GM21447 (cell line): ENCODE data around the gene FBXW11.

Experiments
- ATAC-seq: cut with Tn5 transposase; IDR thresholded peaks from one replicate; pipeline ENCODE4 v1.9.1; 2021; ENCODE audit not compliant: unreplicated experiment

The FBXW11 gene

DNA sequence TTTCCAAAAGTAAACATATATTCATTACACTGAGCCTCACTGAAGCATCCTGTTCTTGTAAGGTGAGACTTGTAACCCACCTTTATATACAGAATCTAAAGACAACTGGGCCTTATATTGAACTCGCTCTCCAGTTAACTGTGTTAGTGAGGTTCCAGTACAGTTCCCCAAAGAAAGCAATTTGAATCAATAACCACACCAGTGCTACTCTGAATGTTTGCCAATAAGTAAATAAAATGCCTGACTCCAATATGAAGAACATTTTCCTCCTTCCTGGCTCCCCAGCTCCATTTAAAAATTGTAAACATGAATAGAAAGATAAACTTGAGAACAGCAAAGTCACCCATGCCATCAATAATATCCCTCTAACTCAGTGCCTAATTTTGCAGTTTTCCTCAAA lies 50.1 kb downstream of the FBXW11 start:
- no peak for ATAC-seq

- no peak for ATAC-seq
Observed at GRCh38 chr5:171955761-171956160, 50.7 kb downstream of the FBXW11 start.

GRCh38 chr5:171954721-171955120 lies 51.7 kb downstream of the FBXW11 start:
- no peak for ATAC-seq

DNA sequence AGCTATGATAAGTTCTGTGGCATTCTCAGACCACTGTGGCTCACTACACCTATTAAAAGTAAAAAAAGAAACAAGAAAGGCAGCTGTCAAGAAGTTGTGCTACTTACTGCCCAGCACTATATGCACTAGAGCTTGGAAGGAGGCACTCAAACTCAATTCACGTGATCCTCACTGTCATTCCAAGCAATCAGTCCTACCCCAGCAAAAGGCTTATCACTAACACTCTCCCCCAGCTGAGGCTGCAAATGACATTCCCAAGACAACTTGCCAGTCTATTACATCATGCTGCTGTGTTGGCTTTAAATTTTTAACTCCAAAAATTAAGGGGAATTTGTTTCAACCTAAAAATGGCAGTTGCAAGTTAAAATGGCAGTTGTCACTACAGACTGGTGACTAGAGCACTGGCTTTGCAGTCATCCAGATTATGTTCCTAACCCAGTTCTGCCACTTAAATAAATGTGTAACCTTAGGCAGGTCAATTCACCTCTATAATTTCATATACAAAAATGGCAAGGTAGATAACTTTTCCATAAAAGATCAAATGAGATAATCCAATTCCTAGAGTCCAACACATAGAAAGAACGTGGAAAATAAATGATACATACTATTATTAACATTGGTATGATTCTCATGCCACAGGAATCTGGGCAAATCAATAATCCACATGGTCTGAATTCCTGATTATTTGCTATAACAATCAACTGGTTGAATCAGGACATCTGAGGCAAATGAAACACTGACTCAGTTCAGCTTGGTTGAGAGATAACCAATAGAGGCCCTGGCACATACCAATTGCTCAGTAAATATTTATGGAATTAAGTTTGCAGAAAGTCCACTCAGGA lies 52.4 kb downstream of the FBXW11 start:
- no peak for ATAC-seq

- no peak for ATAC-seq
Observed at GRCh38 chr5:171952021-171952420, 54.4 kb downstream of the FBXW11 start.

- ATAC-seq: no peak
Observed at GRCh38 chr5:171951218-171951617, 55.2 kb downstream of the FBXW11 start.

DNA sequence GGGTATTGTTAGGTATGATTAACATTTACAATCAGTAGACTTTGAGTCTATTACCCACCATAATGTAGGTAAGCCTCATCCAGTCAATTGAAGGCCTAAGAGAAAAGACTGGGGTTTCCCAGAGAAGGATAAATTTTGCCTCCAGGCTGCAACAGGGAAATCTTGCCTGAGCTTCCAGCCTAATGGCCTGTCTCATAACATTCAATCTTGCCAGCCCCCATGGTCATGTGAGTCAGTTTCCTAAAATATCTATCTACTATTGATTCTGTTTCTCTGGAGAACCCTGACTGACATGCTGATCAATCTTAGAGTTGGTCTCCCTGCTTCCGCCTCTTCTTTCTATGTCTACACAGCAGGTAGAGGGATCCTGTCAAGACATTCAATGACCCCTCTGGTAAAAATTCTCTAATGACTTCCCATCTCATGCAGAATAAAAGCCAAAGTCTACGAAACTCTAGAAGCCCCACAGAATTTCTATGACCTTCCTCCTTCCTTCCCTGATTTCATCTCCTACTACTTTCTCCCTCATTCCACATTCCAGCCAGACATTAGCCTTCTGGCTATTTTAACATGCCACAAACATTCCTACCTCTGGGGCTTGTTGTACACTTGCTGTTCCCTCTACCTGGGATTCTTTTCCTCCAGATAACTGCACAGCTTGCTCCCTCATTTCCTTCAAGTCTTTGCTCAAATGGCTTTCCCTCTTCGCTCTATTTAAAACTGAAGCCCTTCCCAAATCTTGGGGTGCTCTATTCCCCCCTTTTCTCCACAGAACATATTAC lies 60.2 kb downstream of the FBXW11 start:
- no peak for ATAC-seq

GRCh38 chr5:171945476-171945875 lies 61.0 kb downstream of the FBXW11 start:
- ATAC-seq: no peak

GRCh38 chr5:171945066-171945465 lies 61.4 kb downstream of the FBXW11 start:
- no peak for ATAC-seq

DNA sequence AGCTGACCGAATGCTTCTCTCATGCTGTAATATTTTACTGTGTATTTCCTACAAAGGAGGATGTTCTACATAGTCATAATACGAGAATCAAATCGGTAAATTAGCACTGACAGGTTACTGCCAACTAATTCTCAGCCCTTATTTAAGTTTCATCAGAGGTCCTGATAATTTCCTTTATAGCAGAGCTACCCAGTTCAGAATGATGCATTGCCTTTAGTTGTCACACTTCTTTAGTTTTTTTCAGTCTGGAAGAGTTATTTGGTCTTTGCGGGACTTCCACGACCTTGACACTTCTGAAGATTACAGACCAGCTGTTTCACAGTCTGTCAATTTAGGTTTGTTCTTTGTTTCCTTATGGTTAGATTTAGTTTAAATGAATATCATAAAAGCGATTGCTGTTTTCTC lies 64.3 kb downstream of the FBXW11 start:
- ATAC-seq: peak; percentile 46

GRCh38 chr5:171941675-171942074 lies 64.8 kb downstream of the FBXW11 start:
- peak; percentile 7 for ATAC-seq

DNA sequence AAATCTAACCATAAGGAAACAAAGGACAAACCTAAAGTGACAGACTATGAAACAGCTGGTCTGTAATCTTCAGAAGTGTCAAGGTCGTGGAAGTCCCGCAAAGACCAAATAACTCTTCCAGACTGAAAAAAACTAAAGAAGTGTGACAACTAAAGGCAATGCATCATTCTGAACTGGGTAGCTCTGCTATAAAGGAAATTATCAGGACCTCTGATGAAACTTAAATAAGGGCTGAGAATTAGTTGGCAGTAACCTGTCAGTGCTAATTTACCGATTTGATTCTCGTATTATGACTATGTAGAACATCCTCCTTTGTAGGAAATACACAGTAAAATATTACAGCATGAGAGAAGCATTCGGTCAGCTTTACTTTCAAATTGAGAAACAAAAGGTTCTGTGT lies 65.2 kb downstream of the FBXW11 start:
- ATAC-seq: peak; percentile 29

GRCh38 chr5:171939951-171940350 lies 66.5 kb downstream of the FBXW11 start:
- ATAC-seq: no peak

DNA sequence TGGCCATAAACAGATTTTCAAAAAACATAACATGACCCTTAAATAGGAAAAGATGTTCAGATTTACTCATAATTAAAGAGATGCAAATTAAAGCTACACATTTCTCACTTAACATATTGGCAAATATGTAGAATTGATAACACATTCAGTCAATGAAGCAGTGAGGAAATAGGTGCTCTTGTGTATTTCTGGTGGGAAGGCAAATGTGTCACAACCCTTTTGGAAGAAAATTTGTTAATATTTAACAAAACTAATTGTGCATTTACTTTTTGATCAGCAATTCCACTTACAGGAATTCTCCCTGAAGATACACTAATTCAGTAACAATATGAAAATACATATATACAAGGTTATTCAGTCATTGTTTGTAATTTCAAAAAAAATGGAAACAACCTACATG lies 68.1 kb downstream of the FBXW11 start:
- no peak for ATAC-seq

GRCh38 chr5:171937351-171937750 lies 69.1 kb downstream of the FBXW11 start:
- ATAC-seq: no peak

DNA sequence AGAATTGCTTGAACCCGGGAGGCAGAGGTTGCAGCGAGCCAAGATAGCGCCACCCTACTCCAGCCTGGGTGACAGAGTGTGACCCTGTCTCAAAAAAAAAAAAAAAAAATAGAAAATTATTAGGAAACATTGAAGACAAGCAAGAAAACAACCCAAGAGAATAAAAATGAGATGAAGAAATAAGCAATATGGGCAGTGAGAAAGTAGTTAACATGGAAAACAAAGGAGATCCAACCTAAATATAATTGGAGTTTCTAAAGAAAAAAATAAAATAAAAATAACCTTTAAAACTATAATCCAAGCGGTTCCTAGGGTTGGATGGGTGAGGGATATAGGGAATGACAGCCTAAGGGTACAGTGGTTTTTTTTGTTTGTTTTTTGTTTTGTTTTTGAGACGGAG lies 71.9 kb downstream of the FBXW11 start:
- no peak for ATAC-seq

DNA sequence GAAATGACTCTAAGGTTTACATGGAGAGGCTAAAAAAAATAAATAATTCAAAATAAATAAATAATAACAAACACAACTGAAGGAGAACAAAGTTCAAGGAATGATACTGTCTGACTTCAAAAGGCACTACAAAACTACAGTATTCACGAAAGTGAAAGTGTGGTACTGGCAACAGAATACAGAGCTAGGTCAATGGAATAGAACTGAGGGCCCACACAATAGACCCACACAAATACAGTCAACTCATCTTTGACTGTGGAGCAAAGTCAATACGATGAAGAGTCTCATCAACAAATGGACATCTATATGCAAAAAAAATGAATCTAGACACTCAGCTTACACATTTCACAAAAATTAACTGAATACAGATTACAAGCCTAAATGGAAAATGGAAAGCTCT lies 75.3 kb downstream of the FBXW11 start:
- ATAC-seq: no peak

DNA sequence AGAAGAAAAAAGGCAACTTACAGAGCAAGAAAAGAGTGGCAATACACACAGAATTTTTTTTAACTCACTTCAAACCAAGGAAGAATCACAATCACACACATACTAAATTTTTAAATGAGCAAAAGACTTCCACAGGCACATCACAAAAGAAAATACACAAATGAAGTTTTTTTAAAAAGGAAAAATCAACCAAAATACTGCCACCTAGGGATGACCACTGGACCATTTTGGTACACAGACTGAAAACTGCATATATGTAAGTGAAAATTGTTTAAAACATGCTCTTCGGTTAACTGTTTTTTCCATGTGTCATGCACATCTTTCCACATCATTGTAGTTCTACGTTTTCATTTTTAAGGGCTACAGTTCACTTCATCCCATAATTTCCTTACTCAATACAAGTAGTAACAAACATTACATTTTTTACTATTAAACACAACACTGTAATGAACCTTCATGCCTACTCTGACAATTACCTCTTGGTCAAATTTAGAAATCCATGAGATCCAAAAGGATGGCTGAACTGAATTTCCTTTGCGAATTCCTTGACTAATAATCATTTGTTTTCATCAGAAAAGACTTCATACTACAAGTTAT lies 79.0 kb downstream of the FBXW11 start:
- no peak for ATAC-seq

DNA sequence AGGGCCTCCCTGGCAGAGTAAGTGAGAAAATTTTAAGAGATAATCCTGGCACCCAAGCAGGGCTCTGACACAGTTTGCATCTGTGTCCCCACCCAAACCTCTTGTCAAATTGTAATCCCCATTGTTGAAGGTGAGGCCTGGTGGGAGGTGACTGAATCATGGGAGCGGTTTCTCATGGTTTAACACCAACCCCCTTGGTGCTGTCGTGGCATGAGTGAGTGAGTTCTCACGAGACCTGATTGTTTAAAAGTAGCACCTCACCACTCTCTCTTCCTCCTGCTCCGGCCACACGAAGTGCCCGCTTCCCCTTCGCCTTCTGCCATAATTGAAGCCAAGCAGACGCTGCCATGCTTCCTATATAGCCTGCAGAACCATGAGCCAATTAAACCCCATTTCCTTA lies 80.1 kb downstream of the FBXW11 start:
- peak; percentile 81 for ATAC-seq

DNA sequence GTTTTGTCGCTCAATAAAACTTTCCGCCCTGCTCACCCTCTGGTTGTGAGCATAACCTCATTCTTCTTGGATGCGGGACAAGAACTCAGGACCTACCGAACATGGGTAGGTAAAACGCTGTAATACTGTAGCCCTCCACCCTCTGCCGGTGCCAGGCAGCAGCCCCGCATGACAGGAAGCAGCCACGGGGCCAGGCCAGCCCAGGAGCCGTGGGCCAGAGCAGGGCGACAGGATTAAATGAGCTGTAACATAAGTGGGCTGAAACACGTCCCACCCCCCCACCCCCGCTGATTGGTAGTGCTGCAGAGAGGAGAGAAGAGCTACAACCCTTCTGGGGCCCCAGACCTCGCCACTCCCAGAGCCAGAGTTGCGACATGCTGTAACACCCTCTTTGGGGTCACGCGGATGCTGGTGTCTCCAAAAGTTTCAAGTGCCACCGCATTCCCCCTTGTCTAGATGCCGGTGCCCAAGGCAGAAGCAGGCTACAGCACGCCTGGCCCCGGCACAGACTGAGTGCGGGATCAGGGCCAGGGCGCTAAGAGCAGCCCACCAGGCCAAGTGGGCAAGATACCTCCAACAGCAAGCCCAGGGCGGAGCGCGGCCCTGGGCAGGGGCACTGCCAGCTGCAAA lies 81.8 kb downstream of the FBXW11 start:
- ATAC-seq: no peak

GRCh38 chr5:171920765-171921391 lies 85.6 kb downstream of the FBXW11 start:
- ATAC-seq: no peak
